ENCODE data around the gene CCSER2.

DNA sequence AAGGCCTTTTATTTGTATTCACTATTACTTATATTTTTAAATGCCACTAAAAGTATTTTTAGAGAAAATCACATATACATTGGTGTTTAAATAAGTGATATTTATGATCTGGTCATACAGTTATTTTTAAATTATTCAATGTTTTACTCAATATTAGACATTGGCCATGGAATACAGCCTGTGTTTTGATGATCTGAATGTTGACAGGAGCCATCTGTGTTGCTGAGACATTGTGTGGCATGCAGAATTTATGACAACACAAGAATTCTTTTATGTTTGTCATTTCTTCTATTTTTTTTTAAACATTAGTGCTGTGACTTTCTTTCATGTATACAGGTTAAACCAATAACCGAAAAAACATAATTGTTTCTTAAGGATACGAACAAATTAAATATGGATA lies 156.2 kb downstream of the CCSER2 start:
- no peak for TF ChIP-seq POLR2A (IDR thresholded peaks at IDR 0.05; ENCODE audit: extremely low read depth, insufficient read length)
- TF ChIP-seq, protein P1, sequence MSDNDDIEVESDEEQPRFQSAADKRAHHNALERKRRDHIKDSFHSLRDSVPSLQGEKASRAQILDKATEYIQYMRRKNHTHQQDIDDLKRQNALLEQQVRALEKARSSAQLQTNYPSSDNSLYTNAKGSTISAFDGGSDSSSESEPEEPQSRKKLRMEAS (IDR thresholded peaks at IDR 0.05; ENCODE audit: low read depth, low read length), result no peak
- TF ChIP-seq, protein P2, sequence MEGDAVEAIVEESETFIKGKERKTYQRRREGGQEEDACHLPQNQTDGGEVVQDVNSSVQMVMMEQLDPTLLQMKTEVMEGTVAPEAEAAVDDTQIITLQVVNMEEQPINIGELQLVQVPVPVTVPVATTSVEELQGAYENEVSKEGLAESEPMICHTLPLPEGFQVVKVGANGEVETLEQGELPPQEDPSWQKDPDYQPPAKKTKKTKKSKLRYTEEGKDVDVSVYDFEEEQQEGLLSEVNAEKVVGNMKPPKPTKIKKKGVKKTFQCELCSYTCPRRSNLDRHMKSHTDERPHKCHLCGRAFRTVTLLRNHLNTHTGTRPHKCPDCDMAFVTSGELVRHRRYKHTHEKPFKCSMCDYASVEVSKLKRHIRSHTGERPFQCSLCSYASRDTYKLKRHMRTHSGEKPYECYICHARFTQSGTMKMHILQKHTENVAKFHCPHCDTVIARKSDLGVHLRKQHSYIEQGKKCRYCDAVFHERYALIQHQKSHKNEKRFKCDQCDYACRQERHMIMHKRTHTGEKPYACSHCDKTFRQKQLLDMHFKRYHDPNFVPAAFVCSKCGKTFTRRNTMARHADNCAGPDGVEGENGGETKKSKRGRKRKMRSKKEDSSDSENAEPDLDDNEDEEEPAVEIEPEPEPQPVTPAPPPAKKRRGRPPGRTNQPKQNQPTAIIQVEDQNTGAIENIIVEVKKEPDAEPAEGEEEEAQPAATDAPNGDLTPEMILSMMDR (IDR thresholded peaks at IDR 0.05; ENCODE audit: low read depth, low read length), result no peak

Data from NB4 (cell line).